HepG2 (cell line): Measurements from ENCODE around the gene OR52B4. TPM values are rescaled to one million over a fixed set of nuclear protein-coding genes. Genes with fewer than 3 reads are reported as not detected.

Experiments used
- polyA plus RNA-seq, 8 experiments: library from polyadenylated mRNA; depleted of rRNA in 3 of 8; stranded (reverse) in 7 of 8; unstranded in 1 of 8; fragments of >200 nt; fragmentation: Illumina TruSeq in 4 of 8; extraction: Trizol in 4 of 8; gene quantifications; 2 replicates each; pipeline versions ENCODE4 v1.2.1 to v1.2.3, GENCODE V29; 2011 to 2016; ENCODE audit warnings: low read depth in 4 of 8, missing spikeins in 1 of 8, mixed read lengths in 1 of 8; ENCODE audit not compliant: insufficient read depth in 1 of 8
- total RNA-seq, 5 experiments: library from RNA; depleted of rRNA; stranded (reverse); fragments of >200 nt; fragmentation: Illumina TruSeq; extraction: Trizol; gene quantifications; 2 replicates each; pipeline ENCODE4 v1.2.3, GENCODE V29; 2016; ENCODE audit warnings: low read depth in 1 of 5

The OR52B4 gene
- total and polyA plus RNA-seq, 2 of the 13 experiments (the other 11 are each of a cell fraction or from before 2014, with no cell fraction given): not detected

Other genes starting within 250 kb of the OR52B4 start
- gene TRIM21, start 25.3 kb upstream of the OR52B4 start, total RNA-seq (2016; rRNA removed; fragmentation: Illumina TruSeq; extraction: Trizol): 6.2 and 7.0 TPM in 2 replicates
- gene TRIM21, start 25.3 kb upstream of the OR52B4 start, polyA plus RNA-seq (2011; rRNA removed): 7.8 and 9.6 TPM in 2 replicates
- gene OR52K2, start 80.9 kb upstream of the OR52B4 start, total RNA-seq (2016; rRNA removed; fragmentation: Illumina TruSeq; extraction: Trizol): not detected in 2 replicates
- gene OR52K2, start 80.9 kb upstream of the OR52B4 start, polyA plus RNA-seq (2011; rRNA removed): not detected in 2 replicates
- not detected in 2 replicates for gene OR52K1, start 114.3 kb upstream of the OR52B4 start, total RNA-seq (2016; rRNA removed; fragmentation: Illumina TruSeq; extraction: Trizol)
- not detected in 2 replicates for gene OR52K1, start 114.3 kb upstream of the OR52B4 start, polyA plus RNA-seq (2011; rRNA removed)
- not detected in 2 replicates for gene OR52M1, start 176.8 kb upstream of the OR52B4 start, total RNA-seq (2016; rRNA removed; fragmentation: Illumina TruSeq; extraction: Trizol)
- gene OR52M1, start 176.8 kb upstream of the OR52B4 start, polyA plus RNA-seq (2011; rRNA removed): not detected in 2 replicates
- gene OR52I2, start 213.4 kb upstream of the OR52B4 start, total RNA-seq (2016; rRNA removed; fragmentation: Illumina TruSeq; extraction: Trizol): not detected in 2 replicates
- not detected in 2 replicates for gene OR52I2, start 213.4 kb upstream of the OR52B4 start, polyA plus RNA-seq (2011; rRNA removed)
- gene OR52I1, start 225.7 kb upstream of the OR52B4 start, total RNA-seq (2016; rRNA removed; fragmentation: Illumina TruSeq; extraction: Trizol): not detected in 2 replicates
- not detected in 2 replicates for gene OR52I1, start 225.7 kb upstream of the OR52B4 start, polyA plus RNA-seq (2011; rRNA removed)
- not detected in 2 replicates for gene TRIM68, start 239.8 kb upstream of the OR52B4 start, total RNA-seq (2016; rRNA removed; fragmentation: Illumina TruSeq; extraction: Trizol)
- gene TRIM68, start 239.8 kb upstream of the OR52B4 start, polyA plus RNA-seq (2011; rRNA removed): not detected in 2 replicates